ENCODE data around the gene MAML3. TPM values are rescaled to one million over a fixed set of nuclear protein-coding genes. Genes with fewer than 3 reads are reported as not detected.

MAML3 gene
- total RNA-seq, 4 donors from 2014 or later: 16.1 to 40.0 (median 18.1) TPM

DNA sequence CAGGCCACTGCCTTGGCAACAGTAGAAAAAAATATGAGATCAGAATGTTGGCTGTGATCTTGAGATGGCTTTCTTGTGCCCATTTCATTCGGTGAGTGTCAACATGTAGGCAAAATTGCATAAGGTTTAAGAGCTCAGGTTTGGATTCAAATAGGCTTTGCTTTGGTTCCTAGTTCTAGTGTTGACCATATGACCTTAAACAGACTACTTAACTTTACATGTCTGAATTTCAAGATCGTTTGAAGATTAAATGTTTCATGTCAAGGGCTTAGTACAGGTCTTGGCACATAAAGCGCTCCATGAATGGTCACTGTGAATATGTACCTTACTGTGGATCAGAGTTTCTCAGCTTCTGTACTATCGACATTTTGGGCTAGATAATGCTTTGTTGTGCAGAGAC lies 284.2 kb downstream of the MAML3 start:
- H3K4me3 ChIP-seq: no peak overlapping the region
- H3K36me3 ChIP-seq: no peaks in the 10 kb centered on the region
- no peak for DNase-seq
- TF ChIP-seq, protein P1, sequence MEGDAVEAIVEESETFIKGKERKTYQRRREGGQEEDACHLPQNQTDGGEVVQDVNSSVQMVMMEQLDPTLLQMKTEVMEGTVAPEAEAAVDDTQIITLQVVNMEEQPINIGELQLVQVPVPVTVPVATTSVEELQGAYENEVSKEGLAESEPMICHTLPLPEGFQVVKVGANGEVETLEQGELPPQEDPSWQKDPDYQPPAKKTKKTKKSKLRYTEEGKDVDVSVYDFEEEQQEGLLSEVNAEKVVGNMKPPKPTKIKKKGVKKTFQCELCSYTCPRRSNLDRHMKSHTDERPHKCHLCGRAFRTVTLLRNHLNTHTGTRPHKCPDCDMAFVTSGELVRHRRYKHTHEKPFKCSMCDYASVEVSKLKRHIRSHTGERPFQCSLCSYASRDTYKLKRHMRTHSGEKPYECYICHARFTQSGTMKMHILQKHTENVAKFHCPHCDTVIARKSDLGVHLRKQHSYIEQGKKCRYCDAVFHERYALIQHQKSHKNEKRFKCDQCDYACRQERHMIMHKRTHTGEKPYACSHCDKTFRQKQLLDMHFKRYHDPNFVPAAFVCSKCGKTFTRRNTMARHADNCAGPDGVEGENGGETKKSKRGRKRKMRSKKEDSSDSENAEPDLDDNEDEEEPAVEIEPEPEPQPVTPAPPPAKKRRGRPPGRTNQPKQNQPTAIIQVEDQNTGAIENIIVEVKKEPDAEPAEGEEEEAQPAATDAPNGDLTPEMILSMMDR (IDR thresholded peaks at IDR 0.05): no peak
- TF ChIP-seq POLR2A (IDR thresholded peaks at IDR 0.05) (no peak), POLR2AphosphoS5 (IDR thresholded peaks at IDR 0.05) (no peak), EP300 (IDR thresholded peaks at IDR 0.05; ENCODE audit: low read depth) (no peak)
- H3K9me3 ChIP-seq: no peaks in the 10 kb centered on the region
- 83 to 90% methylated on average over 1 to 4 of the region's 4 CpGs for whole genome bisulfite sequencing, 2 donors (ENCODE audit: low coverage in 1 of 2)
- in situ Hi-C loops (cut with MboI; ENCODE audit: low pct_ligation_motif_present in 1 of 4, low pct_unique_long_range_greater_than_20kb in 1 of 4, low sequenced_read_pairs in 3 of 4): no loop called here
- intact Hi-C loops (cut with DNase I; ENCODE audit: low total_unique reads): no loop called here
- H3K27ac ChIP-seq: no peak overlapping the region
- peaks cover 0 to 11% (median 5%) of the 10 kb centered on the region in 4 donors for H3K4me1 ChIP-seq
- no peaks in the 10 kb centered on the region for H3K27me3 ChIP-seq

DNA sequence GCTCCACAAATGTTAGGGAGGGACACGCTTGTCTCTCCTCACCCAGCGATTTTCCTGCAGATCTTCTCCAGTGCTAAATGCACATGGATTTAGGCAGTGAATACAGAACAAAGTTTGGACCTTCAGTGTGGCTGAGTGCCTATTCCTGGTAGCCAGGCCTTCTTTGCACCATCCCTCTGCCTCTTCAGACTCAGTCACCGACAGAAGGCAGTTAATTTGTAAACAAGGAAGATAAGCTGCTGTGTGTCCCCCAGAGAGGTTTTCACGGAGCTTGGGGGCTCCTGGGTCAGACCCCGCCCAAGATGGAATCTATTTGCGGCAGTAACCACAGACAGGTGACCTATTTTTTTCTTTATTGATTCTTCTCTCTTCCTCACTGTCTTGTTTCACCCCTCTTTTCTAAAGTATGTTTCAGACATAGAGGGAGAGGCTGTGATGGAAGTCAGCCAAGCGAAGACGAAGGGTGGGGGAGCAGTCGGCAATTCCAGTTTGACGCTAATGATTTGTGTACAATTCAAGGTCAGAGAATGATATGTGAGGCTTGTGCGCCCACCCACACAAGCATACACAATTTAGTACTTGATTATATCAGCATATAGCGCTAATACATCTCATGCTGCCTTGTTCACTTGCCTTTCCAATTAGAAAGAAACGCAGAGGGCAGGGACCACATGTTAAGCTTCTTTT lies 287.6 kb downstream of the MAML3 start:
- H3K36me3 ChIP-seq: no peaks in the 10 kb centered on the region
- H3K4me3 ChIP-seq: no peak overlapping the region
- 57 to 59% methylated on average over 9 to 13 of the region's 13 CpGs for WGBS, 2 donors (ENCODE audit: low coverage in 1 of 2)
- peaks cover 0 to 11% (median 5%) of the 10 kb centered on the region in 4 donors for H3K4me1 ChIP-seq
- H3K9me3 ChIP-seq: no peaks in the 10 kb centered on the region
- no peak overlapping the region for H3K27ac ChIP-seq
- TF ChIP-seq POLR2AphosphoS5 (IDR thresholded peaks at IDR 0.05): no peak
- TF ChIP-seq, protein P1 (IDR thresholded peaks at IDR 0.05): no peak
- TF ChIP-seq POLR2A (IDR thresholded peaks at IDR 0.05): no peak
- TF ChIP-seq EP300 (IDR thresholded peaks at IDR 0.05; ENCODE audit: low read depth): no peak
- DNase-seq: no peak
- intact Hi-C loops (cut with DNase I; ENCODE audit: low total_unique reads) (no loop called here), in situ Hi-C loops (cut with MboI; ENCODE audit: low pct_ligation_motif_present in 1 of 4, low pct_unique_long_range_greater_than_20kb in 1 of 4, low sequenced_read_pairs in 3 of 4) (no loop called here)
- no peaks in the 10 kb centered on the region for H3K27me3 ChIP-seq

DNA sequence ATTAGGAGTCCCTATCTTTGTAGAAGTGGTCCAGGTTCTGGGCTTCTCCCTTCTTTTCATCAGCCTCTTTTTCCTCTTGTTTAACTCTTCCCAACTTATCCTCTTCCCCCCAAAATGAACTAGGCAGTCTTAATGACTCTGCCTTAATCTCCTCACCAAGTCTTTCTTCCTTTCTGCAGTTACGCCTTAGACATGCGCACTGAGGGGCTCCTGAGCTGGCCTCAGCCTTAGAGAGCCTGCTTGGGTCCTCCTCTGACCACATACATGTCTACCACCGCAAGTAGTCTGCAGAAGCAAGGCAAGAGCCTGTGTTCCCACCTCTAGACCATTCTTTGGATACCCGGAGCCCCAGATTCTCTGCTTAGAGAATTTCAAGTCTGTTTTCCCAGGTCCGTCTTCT lies 288.4 kb downstream of the MAML3 start:
- H3K27me3 ChIP-seq: no peaks in the 10 kb centered on the region
- no peaks in the 10 kb centered on the region for H3K9me3 ChIP-seq
- 92% methylated on average over 5 of the region's 5 CpGs; no CpG with 5 or more reads in 1 of the 2 donors for WGBS, 2 donors (ENCODE audit: low coverage in 1 of 2)
- H3K36me3 ChIP-seq: no peaks in the 10 kb centered on the region
- H3K27ac ChIP-seq: no peak overlapping the region
- in situ Hi-C loops (cut with MboI; ENCODE audit: low pct_ligation_motif_present in 1 of 4, low pct_unique_long_range_greater_than_20kb in 1 of 4, low sequenced_read_pairs in 3 of 4) (no loop called here), intact Hi-C loops (cut with DNase I; ENCODE audit: low total_unique reads) (no loop called here)
- peaks cover 0 to 11% (median 5%) of the 10 kb centered on the region in 4 donors for H3K4me1 ChIP-seq
- TF ChIP-seq POLR2AphosphoS5 (IDR thresholded peaks at IDR 0.05): no peak
- no peak for TF ChIP-seq EP300 (IDR thresholded peaks at IDR 0.05; ENCODE audit: low read depth)
- TF ChIP-seq, protein P1 (IDR thresholded peaks at IDR 0.05): no peak
- no peak for TF ChIP-seq POLR2A (IDR thresholded peaks at IDR 0.05)
- DNase-seq: no peak
- no peak overlapping the region for H3K4me3 ChIP-seq

DNA sequence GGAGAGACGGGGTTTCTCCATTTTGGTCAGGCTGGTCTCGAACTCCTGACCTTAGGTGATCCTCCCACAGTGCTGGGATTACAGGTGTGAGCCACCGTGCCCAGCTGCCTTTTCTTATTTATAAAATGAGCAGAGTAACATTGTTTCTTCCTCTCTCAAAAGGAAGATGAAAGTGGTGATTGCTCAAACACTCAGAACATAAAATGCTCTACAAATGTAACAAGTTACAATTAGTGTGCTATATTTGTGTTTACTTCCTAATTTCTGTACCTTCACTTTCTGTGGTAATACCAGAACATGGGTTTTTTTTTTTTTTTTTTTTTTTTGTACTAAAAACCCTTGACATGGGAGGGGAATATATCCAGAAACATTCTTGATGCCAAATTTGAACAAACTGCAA lies 290.5 kb downstream of the MAML3 start:
- Histone ChIP-seq H3K4me3 (no peak overlapping the region), H3K27ac (no peak overlapping the region), H3K4me1 (peaks cover 0 to 11% (median 3%) of the 10 kb centered on the region in 4 donors), H3K27me3 (no peaks in the 10 kb centered on the region), H3K36me3 (no peaks in the 10 kb centered on the region), H3K9me3 (no peaks in the 10 kb centered on the region)
- in situ Hi-C loops (cut with MboI; ENCODE audit: low pct_ligation_motif_present in 1 of 4, low pct_unique_long_range_greater_than_20kb in 1 of 4, low sequenced_read_pairs in 3 of 4) (no loop called here), intact Hi-C loops (cut with DNase I; ENCODE audit: low total_unique reads) (no loop called here)
- DNase-seq: no peak
- whole genome bisulfite sequencing, 2 donors (ENCODE audit: low coverage in 1 of 2): 73 to 82% methylated on average over 3 of the region's 3 CpGs
- TF ChIP-seq, protein P1 (IDR thresholded peaks at IDR 0.05): no peak
- no peak for TF ChIP-seq POLR2A (IDR thresholded peaks at IDR 0.05)
- no peak for TF ChIP-seq EP300 (IDR thresholded peaks at IDR 0.05; ENCODE audit: low read depth)
- no peak for TF ChIP-seq POLR2AphosphoS5 (IDR thresholded peaks at IDR 0.05)

Measured in transverse colon (tissue), 4 donors.